Suprapubic skin (tissue), 4 donors: ENCODE data around the gene CDH16. TPM values are rescaled to one million over a fixed set of nuclear protein-coding genes. Genes with fewer than 3 reads are reported as not detected.
"Not testable (repeated sequence)": the region's sequence is repeated elsewhere in the genome, so short reads cannot be mapped to it uniquely, and the experiment has no call there.

Experiments used
- DNase-seq, 2 donors: peaks; one replicate each; pipeline ENCODE4 v3.0.0-alpha.2; 2019; ENCODE audit warnings: low spot score in 2 of 2
- H3K27ac ChIP-seq: fragments of 200-600 bp; sonication (generic); one replicate; pipeline ENCODE4 v1.5.1; 2019
- H3K27me3 ChIP-seq: fragments of 200-600 bp; sonication (generic); one replicate; pipeline ENCODE4 v1.5.1; 2019
- H3K36me3 ChIP-seq: fragments of 200-600 bp; sonication (generic); one replicate; pipeline ENCODE4 v1.5.1; 2019
- H3K4me1 ChIP-seq: fragments of 200-600 bp; sonication (generic); one replicate; pipeline ENCODE4 v1.5.1; 2019
- H3K4me3 ChIP-seq: fragments of 200-600 bp; sonication (generic); one replicate; pipeline ENCODE4 v1.5.1; 2019; ENCODE audit warnings: mild to moderate bottlenecking
- H3K9me3 ChIP-seq: fragments of 200-600 bp; sonication (generic); one replicate; pipeline ENCODE4 v1.5.1; 2019
- CTCF ChIP-seq, 2 donors: fragments of 200-600 bp in 1 of 2; fragments of 450-650 bp in 1 of 2; sonication (generic) in 1 of 2; IDR thresholded peaks; one replicate each; pipeline ENCODE4 v1.5.1; 2016 to 2019; ENCODE audit warnings: antibody characterized with exemption in 2 of 2, mild to moderate bottlenecking in 1 of 2, moderate library complexity in 1 of 2
- EP300 ChIP-seq: sonication (generic); formaldehyde crosslinking; IDR thresholded peaks from one replicate; pipeline ENCODE4 v1.6.1; 2017; ENCODE audit warnings: antibody characterized with exemption
- POLR2A ChIP-seq, 2 donors: fragments of 450-650 bp; IDR thresholded peaks; one replicate each; pipeline ENCODE4 v1.6.1; 2017; ENCODE audit warnings: antibody characterized with exemption in 2 of 2, mild to moderate bottlenecking in 2 of 2, moderate library complexity in 2 of 2
- POLR2AphosphoS5 ChIP-seq, 3 donors: sonication (generic); formaldehyde crosslinking; IDR thresholded peaks; one replicate each; pipeline ENCODE4 v1.6.1; 2017; ENCODE audit warnings: antibody characterized with exemption in 3 of 3
- WGBS: methylation state at CpG from one replicate; pipeline ENCODE4 v1.1.5; 2018; 5-methylcytosine and 5-hydroxymethylcytosine counted together
- total RNA-seq, 4 donors: library from RNA; depleted of rRNA; stranded (reverse); fragments of >200 nt; gene quantifications; one replicate each; pipeline ENCODE4 v1.1.0, GENCODE V29; 2016

Gene CDH16
- total RNA-seq, 4 donors from 2014 or later = 0.45 TPM; not detected in 3

GRCh38 chr16:66959704-66960161, 41.0 kb upstream of the CDH16 start:
- Histone ChIP-seq H3K27ac (no peak overlapping the region), H3K9me3 (no peaks in the 10 kb centered on the region), H3K4me1 (peaks cover 38% of the 10 kb centered on the region), H3K36me3 (no peaks in the 10 kb centered on the region), H3K4me3 (no peak overlapping the region), H3K27me3 (no peaks in the 10 kb centered on the region)
- WGBS = 40% methylated on average over 5 of the region's 5 CpGs
- no peak for DNase-seq
- TF ChIP-seq EP300 = no peak

GRCh38 chr16:66958857-66959703, 40.4 kb upstream of the CDH16 start:
- H3K4me3 ChIP-seq = no peak overlapping the region
- TF ChIP-seq POLR2AphosphoS5 (IDR thresholded peaks at IDR 0.05) (no peak), EP300 (no peak), POLR2A (IDR thresholded peaks at IDR 0.05) (no peak), CTCF (IDR thresholded peaks at IDR 0.05) (no peak)
- WGBS = 56% methylated on average over 7 of the region's 7 CpGs

GRCh38 chr16:66956154-66956457, 37.4 kb upstream of the CDH16 start:
- H3K9me3 ChIP-seq, H3K4me3 ChIP-seq, H3K36me3 ChIP-seq, H3K27ac ChIP-seq, DNase-seq, H3K27me3 ChIP-seq: not testable (repeated sequence)
- H3K4me1 ChIP-seq = peaks cover 17% of the 10 kb centered on the region
- 92% methylated on average over 1 of the region's 1 CpG for WGBS

More at GRCh38 chr16:66958857-66959703, 40.4 kb upstream of the CDH16 start:
- Histone ChIP-seq H3K27me3 (no peaks in the 10 kb centered on the region), H3K36me3 (no peaks in the 10 kb centered on the region), H3K27ac (no peak overlapping the region), H3K9me3 (no peaks in the 10 kb centered on the region), H3K4me1 (peaks cover 38% of the 10 kb centered on the region)
- DNase-seq = no peak

DNA sequence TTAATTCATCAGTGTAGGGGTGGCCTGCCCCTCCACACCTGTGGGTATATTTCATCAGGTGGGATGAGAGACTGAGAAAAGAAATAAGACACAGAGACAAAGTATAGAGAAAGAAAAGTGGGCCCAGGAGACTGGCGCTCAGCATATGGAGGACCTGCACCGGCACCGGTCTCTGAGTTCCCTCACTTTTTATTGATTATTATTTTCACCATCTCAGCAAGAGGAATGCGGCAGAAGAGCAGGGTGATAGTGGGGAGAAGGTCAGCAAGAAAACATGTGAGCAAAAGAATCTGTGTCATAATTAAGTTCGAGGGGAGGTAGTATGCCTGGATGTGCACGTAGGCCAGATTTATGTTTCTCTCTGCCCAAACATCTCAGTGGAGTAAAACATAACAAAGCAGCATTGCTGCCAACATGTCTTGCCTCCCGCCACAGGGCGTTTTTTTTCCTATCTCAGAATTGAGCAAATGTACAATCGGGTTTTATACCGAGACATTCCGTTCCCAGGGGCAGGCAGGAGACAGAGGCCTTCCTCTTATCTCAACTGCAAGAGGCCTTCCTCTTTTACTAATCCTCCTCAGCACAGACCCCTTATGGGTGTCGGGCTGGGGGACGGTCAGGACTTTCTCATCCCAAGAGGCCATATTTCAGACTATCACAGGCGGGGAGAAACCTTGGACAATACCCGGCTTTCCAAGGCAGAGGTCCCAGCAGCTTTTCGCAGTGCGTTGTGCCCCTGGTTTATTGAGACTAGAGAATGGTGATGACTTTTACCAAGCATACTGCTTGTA, 36.9 kb upstream of the CDH16 start:
- DNase-seq, H3K4me3 ChIP-seq, H3K9me3 ChIP-seq, H3K27me3 ChIP-seq, H3K36me3 ChIP-seq, H3K27ac ChIP-seq: not testable (repeated sequence)
- WGBS = 76% methylated on average over 17 of the region's 17 CpGs
- H3K4me1 ChIP-seq = peaks cover 14% of the 10 kb centered on the region

DNA sequence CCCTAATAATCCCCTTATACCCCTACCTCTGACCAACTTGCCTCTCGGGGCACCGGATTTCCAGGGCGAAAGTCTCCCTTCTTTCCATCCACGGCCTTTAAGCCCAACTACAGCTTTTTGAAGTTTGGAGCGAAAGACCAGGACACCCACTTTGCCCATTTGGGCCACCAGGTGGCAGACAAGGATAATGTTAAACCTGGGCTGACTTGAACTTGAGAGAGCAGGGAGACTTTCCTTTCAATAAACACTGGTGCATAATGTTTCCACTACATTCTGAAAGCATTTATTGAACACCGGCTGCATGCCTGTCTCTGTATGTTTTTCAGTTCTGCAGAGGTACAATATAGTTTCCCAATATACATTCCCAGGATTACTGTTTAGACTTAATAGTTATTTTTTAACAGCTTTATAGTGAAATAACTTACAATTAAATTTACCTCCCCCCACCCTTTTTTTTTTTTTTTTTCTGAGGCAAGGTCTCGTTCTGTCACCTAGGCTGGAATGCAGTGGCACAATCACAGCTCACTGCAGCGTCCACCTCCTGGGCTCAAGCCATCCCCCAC, 35.5 kb upstream of the CDH16 start:
- Histone ChIP-seq H3K4me3 (no peak overlapping the region), H3K27me3 (peaks cover under 1% of the 10 kb centered on the region), H3K36me3 (no peaks in the 10 kb centered on the region), H3K4me1 (peaks cover 5% of the 10 kb centered on the region), H3K27ac (no peak overlapping the region), H3K9me3 (no peaks in the 10 kb centered on the region)
- no peak for DNase-seq
- TF ChIP-seq CTCF (IDR thresholded peaks at IDR 0.05) = peak; percentile 44 to 70
- no peak for TF ChIP-seq POLR2A (IDR thresholded peaks at IDR 0.05)
- no peak for TF ChIP-seq POLR2AphosphoS5 (IDR thresholded peaks at IDR 0.05)
- TF ChIP-seq EP300 = no peak
- WGBS = 12% methylated on average over 8 of the region's 8 CpGs

DNA sequence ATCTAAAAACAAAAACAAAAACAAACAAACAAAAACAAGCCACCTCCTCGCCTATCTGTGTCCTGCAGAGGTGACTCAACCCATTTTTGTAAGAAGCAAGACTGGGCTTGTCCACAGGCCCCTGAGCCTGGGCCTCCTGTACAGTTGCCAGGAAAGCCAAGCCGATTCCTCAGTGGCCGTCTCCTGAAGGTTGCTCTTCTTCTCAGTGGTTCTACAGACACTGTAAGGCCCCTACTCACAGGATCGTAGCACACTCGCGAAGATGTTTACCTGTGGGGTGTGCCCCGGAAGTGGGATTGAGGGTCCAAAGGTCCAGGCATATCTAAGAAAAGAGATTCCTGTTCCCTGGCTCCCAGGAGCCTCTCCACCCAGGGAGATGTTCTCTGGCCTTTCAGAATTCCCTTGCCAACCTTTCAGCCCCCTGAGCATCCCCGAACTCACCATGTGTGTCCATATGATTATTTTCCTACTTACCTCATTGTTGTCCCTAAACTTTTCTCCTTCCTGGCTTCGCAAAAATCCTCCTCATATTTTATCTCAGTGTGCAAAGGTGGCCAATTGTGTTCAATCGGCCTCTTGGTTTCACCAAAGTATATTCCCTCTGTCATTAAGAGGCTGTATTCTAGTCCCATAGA, 34.9 kb upstream of the CDH16 start:
- 90% methylated on average over 10 of the region's 10 CpGs for WGBS
- H3K27me3 ChIP-seq = peaks cover 3% of the 10 kb centered on the region
- no peak for DNase-seq
- no peak overlapping the region for H3K4me3 ChIP-seq
- TF ChIP-seq POLR2A (IDR thresholded peaks at IDR 0.05) (no peak), EP300 (no peak), POLR2AphosphoS5 (IDR thresholded peaks at IDR 0.05) (no peak)
- H3K4me1 ChIP-seq = peaks cover 7% of the 10 kb centered on the region
- H3K9me3 ChIP-seq = no peaks in the 10 kb centered on the region
- no peaks in the 10 kb centered on the region for H3K36me3 ChIP-seq
- no peak overlapping the region for H3K27ac ChIP-seq
